GM10266 (cell line): ENCODE measurements around the gene ZNF470.

Experiments used
- DNase-seq: peaks from one replicate; pipeline ENCODE4 v3.0.0; 2012; ENCODE audit errors: extremely low spot score
- TF ChIP-seq, protein P1 (sequence below): IDR thresholded peaks from 2 replicates; pipeline ENCODE4 v1.5.1; 2012; ENCODE audit warnings: mild to moderate bottlenecking, low read depth; ENCODE audit not compliant: control insufficient read depth, insufficient read depth; ENCODE audit errors: missing control alignments

ZNF470 gene

DNA sequence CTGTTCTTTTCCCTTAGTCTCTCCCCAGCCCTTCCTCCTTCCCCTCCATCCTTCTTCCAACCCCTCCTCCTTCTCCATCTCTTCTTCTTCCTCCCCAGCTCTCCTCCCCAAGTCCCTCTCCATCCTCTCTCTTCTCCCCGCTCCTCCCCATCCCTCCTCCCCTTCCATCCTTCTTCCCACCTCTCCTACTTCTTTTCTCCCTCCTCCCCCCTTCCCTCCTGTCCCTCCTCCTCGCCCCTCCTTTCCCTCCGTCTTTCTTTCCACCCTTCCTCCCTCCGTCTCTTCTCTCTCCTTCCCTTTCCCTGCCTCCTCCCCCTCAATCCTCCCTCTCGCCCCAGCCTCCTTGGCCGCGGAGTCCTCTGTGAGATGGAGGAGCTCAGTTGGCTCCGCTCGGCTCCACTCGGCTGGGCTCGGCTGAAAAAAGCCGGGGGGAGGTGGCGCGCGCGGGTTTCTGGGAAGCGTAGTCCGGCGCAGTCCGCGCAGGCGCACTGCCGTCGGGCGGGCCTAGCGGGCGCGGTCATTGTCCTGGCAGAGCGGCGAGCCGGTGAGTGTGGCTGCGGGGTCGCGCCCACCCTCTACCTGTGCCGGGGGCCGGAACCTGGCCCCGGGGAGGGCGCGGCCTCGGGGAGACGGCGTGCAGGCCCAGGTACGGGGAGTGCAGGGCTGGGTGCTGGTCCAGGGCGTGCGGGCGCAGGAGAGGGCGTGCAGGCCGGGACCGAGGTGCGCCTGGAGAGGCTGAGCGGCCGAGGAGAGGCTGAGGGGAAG lies 27.7 kb downstream of the ZNF470 start, which contains the start of gene ZNF71:
TSS of gene ZNF71 (plus strand) at position 520 of the 765 bp plus-strand sequence. CDS start 6,257 bp downstream, outside the sequence.
- TF ChIP-seq, protein P1, sequence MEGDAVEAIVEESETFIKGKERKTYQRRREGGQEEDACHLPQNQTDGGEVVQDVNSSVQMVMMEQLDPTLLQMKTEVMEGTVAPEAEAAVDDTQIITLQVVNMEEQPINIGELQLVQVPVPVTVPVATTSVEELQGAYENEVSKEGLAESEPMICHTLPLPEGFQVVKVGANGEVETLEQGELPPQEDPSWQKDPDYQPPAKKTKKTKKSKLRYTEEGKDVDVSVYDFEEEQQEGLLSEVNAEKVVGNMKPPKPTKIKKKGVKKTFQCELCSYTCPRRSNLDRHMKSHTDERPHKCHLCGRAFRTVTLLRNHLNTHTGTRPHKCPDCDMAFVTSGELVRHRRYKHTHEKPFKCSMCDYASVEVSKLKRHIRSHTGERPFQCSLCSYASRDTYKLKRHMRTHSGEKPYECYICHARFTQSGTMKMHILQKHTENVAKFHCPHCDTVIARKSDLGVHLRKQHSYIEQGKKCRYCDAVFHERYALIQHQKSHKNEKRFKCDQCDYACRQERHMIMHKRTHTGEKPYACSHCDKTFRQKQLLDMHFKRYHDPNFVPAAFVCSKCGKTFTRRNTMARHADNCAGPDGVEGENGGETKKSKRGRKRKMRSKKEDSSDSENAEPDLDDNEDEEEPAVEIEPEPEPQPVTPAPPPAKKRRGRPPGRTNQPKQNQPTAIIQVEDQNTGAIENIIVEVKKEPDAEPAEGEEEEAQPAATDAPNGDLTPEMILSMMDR = no peak
- peak; percentile 95 for DNase-seq

DNA sequence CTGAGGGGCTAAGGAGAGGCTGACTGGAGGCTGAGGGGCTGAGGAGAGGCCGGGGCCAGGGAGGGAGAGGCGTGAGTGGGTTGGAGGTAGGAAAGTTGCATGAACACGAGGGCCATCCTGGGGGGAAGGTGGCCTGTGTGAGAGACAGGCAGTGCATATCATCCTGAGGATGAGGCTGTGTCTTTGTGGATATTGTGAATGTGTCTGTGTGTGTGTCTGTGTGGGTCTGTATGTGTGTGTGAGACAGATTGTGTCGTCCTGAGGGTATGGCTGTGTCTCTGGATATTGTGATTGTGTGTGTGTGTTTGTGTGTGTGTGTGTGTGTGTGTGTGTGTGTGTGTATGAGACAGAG lies 28.3 kb downstream of the ZNF470 start:
- DNase-seq = no peak
- TF ChIP-seq, protein P1 = no peak

DNA sequence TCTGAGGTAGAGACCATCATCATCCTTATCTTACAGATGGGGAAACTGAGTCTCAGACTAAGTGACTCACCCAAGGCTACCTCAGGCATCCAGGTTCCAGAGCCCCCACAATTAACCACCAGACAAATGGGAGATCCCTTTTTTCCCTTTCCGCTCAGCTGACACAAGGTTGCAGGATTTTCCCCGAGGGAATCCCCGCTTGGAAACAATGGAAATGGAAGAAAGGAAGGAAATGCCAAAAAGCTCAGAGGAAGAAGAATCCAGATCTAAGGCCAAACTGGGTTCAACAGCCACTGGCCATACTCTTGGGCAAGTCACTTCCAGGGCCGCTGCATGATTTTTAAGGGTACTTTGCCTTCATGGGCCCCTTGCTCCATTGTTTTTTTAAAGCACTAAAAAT lies 29.4 kb downstream of the ZNF470 start:
- TF ChIP-seq, protein P1 = no peak
- DNase-seq = no peak

DNA sequence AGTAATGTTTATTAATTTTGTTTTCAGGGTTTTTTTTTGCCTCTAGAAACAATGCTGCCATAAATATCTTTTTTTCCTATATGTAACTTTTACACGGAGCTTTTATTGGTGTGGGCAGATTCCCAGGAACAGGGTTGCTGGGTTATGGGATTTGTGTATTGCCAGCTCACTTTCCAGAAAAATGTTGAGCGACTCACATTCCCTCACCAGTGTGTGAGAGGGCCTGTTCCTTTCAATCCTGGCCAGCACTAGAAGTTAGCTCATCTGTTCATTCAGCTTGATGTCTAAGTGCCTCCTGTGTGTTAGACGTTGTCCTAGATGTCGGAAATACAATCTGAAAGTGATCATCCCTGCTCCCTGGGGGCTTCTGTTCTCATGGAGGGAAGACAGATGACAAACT lies 30.4 kb downstream of the ZNF470 start:
- DNase-seq = no peak
- TF ChIP-seq, protein P1 = no peak

DNA sequence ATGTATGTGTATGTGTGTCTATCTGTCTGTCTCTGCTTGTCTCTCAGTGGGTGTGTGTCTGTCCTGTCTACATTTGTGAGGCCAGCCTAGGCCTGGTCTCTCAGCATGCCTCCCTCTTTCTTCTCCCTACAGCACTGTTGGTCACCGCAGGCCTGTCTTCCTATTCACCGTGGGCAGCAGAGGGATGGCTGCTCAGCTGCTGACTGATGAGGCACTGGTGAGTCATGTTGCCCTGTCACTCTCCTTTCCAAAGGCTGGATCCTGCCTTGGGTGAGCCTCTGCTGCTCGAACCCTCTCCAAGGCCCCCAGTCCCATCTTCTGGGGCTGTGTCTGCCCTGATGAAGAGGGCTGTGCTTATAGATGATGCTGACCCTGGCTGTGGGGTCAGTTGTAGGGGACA lies 34.1 kb downstream of the ZNF470 start:
- TF ChIP-seq, protein P1 = no peak
- DNase-seq = no peak

DNA sequence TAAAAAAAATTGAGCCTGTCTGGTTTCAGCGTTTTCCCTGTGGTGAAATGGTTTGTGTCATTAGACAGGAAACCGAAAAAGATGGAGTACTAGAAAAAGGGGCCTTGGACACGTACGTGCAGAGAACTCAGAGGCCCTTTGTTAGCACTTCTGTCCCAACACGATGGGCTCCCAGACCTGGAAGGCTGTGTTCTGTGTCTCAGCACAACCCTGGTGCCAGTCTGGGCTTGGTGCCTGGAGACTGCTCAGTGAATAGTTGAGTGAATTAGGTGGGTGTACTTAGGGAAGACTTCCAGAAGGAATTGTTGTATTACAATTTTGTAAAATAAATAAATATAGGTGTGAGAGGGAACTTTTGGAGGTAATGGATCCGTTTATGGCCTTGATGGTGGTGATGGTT lies 36.6 kb downstream of the ZNF470 start:
- TF ChIP-seq, protein P1 = no peak

DNA sequence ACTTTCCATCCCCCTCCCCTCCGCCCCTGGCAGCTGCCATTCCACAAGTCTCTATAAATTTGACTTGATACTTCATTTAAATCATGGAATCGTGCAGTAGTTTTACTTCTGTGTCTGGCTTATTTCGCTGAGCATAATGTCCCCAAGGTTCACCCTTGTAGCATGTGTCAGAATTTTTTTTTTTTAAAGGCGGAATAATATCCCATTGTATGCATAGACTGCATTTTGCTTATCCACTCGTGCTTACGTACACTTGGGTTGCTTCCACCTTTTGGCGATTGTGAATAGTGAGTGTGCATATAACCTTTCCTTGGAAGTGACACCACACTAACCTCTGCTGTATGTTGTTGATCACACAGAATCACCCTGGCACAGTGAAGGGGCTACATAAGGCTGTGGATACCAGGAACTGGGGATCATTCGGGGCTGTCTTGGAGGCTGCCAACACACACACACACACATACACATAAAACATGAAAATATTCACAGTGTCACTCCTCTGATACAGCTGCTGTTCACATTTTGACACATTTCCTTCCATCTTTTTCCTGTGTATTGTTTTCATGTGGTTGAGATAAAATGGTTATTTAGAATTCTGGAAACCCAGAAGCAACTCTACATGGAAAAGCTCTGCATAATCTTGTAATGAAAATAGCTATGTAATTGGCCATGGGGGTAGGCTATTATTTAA lies 41.2 kb downstream of the ZNF470 start:
- DNase-seq = no peak
- TF ChIP-seq, protein P1 = no peak

More for the DNA sequence above, 36.6 kb downstream of the ZNF470 start:
- no peak for DNase-seq
